HFF-Myc (cell line): ENCODE data around the gene CDPF1.

Experiments
- DNase-seq: peaks from one replicate; pipeline ENCODE4 v3.0.0-alpha.2; 2011; ENCODE audit warnings: low read depth; ENCODE audit errors: extremely low read depth
- H3K4me3 ChIP-seq: replicated peaks from 2 replicates; pipeline ENCODE4 v1.5.1; 2011; ENCODE audit warnings: low read depth, mild to moderate bottlenecking, control low read depth, low read length
- CTCF ChIP-seq: IDR thresholded peaks from 2 replicates; pipeline ENCODE4 v1.5.1; 2012; ENCODE audit warnings: mild to moderate bottlenecking, low read depth, low read length, control low read depth; ENCODE audit errors: missing control alignments

The CDPF1 gene

GRCh38 chr22:46224044-46224897 is 25.8 kb downstream of the CDPF1 start:
- DNase-seq = no peak
- no peak for TF ChIP-seq CTCF
- no peak overlapping the region for H3K4me3 ChIP-seq

GRCh38 chr22:46220921-46221320 is 29.2 kb downstream of the CDPF1 start:
- H3K4me3 ChIP-seq = no peak overlapping the region
- no peak for DNase-seq
- no peak for TF ChIP-seq CTCF

GRCh38 chr22:46219636-46220035 is 30.5 kb downstream of the CDPF1 start:
- TF ChIP-seq CTCF = no peak
- no peak overlapping the region for H3K4me3 ChIP-seq

GRCh38 chr22:46214616-46215015 is 35.5 kb downstream of the CDPF1 start:
- no peak for TF ChIP-seq CTCF
- DNase-seq = no peak
- no peak overlapping the region for H3K4me3 ChIP-seq

More at GRCh38 chr22:46219636-46220035, 30.5 kb downstream of the CDPF1 start:
- no peak for DNase-seq

GRCh38 chr22:46214149-46214548 is 35.9 kb downstream of the CDPF1 start:
- TF ChIP-seq CTCF = no peak
- H3K4me3 ChIP-seq = no peak overlapping the region

GRCh38 chr22:46213052-46213451 is 37.0 kb downstream of the CDPF1 start:
- no peak overlapping the region for H3K4me3 ChIP-seq
- no peak for DNase-seq
- TF ChIP-seq CTCF = no peak

More at GRCh38 chr22:46214149-46214548, 35.9 kb downstream of the CDPF1 start:
- no peak for DNase-seq
